HEK293 (cell line): Measurements from ENCODE around the gene HIPK2.

Experiments
- REPIN1 ChIP-seq: fragments of 450-650 bp; formaldehyde crosslinking; IDR thresholded peaks from 2 replicates; pipeline ENCODE4 v1.5.1; 2017; ENCODE audit warnings: missing biosample characterization, missing genetic modification characterization, low read depth
- YY1 ChIP-seq: fragments of 450-650 bp; formaldehyde crosslinking; IDR thresholded peaks from 2 replicates; pipeline ENCODE4 v1.5.1; 2018; ENCODE audit warnings: missing biosample characterization, missing genetic modification characterization
- ZFP37 ChIP-seq: fragments of 450-650 bp; formaldehyde crosslinking; IDR thresholded peaks from 2 replicates; pipeline ENCODE4 v1.5.1; 2016; ENCODE audit warnings: missing biosample characterization, missing genetic modification characterization
- ZNF248 ChIP-seq: fragments of 450-650 bp; formaldehyde crosslinking; IDR thresholded peaks from 2 replicates; pipeline ENCODE4 v1.5.1; 2017; ENCODE audit warnings: missing biosample characterization, missing genetic modification characterization
- ZNF274 ChIP-seq, 2 experiments: fragments of 200-500 bp in 1 of 2; fragments of 450-650 bp in 1 of 2; sonication (Bioruptor generic) in 1 of 2; formaldehyde crosslinking in 1 of 2; IDR thresholded peaks; 2 replicates each; pipeline versions ENCODE4 v1.5.1 to v1.6.1; 2014 to 2016; ENCODE audit warnings: borderline replicate concordance in 1 of 2, inconsistent platforms in 1 of 2, low read length in 1 of 2, missing biosample characterization in 1 of 2, missing genetic modification characterization in 1 of 2
- ZNF501 ChIP-seq: fragments of 450-650 bp; formaldehyde crosslinking; IDR thresholded peaks from 2 replicates; pipeline ENCODE4 v1.5.1; 2016; ENCODE audit warnings: missing biosample characterization, missing genetic modification characterization
- ZNF544 ChIP-seq: fragments of 450-650 bp; formaldehyde crosslinking; IDR thresholded peaks from 2 replicates; pipeline ENCODE4 v1.5.0; 2017; ENCODE audit warnings: missing biosample characterization, missing genetic modification characterization
- ZNF830 ChIP-seq: fragments of 450-650 bp; IDR thresholded peaks from 2 replicates; pipeline ENCODE4 v1.5.0; 2018; ENCODE audit warnings: missing biosample characterization, missing genetic modification characterization, low read depth, mild to moderate bottlenecking, moderate library complexity
- TF ChIP-seq, protein P1 (sequence below): fragments of 450-650 bp; formaldehyde crosslinking; IDR thresholded peaks from 2 replicates; pipeline ENCODE4 v1.5.1; 2016; ENCODE audit warnings: missing biosample characterization, missing genetic modification characterization

DNA sequence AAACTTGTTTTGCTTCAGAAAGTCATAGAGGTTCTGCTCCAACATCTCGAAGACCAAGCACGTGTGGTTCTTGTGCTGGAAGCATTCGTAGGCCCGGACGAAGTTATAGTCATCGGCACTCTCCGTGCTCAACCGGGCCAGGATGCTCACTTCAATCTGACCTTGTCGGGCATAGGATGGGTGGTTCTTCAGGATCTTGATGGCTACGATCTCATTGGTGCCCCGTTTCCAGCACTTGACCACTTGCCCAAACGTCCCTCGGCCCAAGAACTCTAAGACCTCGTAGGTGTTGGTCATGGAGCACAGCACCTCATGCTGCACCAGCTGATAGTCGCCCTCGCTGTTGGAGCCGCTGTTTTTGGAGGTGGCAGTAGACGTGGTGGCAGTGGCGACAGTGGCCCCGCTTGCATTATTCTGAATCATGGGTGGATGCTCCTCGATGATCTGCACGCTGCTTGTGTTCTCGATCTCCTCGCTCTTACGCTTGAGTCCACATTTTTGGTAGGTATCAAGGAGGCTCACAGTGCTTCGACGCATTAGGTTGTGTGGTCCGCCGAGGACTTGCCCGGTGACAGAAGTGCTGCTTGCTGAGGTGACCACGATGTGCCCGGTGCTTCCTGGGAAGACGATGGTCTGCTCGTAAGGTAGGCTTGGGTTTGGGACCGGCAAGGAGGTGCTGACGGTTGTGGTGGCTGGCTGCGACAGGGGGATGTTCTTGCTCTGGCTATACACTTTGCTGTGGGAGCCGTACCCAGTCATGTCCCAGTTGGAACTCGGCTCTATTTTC lies 61.4 kb downstream of the HIPK2 start:
- TF ChIP-seq YY1 (tag by site-specific recombination) (no peak), REPIN1 (no peak), ZNF274 (IDR thresholded peaks at IDR 0.05; ENCODE audit: low read length) (no peak), ZNF274 (tag by site-specific recombination; IDR thresholded peaks at IDR 0.05; ENCODE audit: borderline replicate concordance) (no peak), ZNF830 (tag by site-specific recombination) (no peak), ZNF501 (tag by site-specific recombination) (no peak), ZNF248 (tag by site-specific recombination) (no peak), ZNF544 (tag by site-specific recombination) (no peak), ZFP37 (tag by site-specific recombination) (no peak)
- TF ChIP-seq, protein P1, sequence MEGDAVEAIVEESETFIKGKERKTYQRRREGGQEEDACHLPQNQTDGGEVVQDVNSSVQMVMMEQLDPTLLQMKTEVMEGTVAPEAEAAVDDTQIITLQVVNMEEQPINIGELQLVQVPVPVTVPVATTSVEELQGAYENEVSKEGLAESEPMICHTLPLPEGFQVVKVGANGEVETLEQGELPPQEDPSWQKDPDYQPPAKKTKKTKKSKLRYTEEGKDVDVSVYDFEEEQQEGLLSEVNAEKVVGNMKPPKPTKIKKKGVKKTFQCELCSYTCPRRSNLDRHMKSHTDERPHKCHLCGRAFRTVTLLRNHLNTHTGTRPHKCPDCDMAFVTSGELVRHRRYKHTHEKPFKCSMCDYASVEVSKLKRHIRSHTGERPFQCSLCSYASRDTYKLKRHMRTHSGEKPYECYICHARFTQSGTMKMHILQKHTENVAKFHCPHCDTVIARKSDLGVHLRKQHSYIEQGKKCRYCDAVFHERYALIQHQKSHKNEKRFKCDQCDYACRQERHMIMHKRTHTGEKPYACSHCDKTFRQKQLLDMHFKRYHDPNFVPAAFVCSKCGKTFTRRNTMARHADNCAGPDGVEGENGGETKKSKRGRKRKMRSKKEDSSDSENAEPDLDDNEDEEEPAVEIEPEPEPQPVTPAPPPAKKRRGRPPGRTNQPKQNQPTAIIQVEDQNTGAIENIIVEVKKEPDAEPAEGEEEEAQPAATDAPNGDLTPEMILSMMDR (tag by site-specific recombination): no peak
